Stimulated activated CD4-positive, alpha-beta T cell treated with anti-CD3 and anti-CD28 coated beads, Interleukin-2, amount 100 ng/mL, for 48 hours (primary cell): ENCODE data around the gene NLRP3.
"Not testable (repeated sequence)": the region's sequence is repeated elsewhere in the genome, so short reads cannot be mapped to it uniquely, and the experiment has no call there.

Source experiments
- DNase-seq, 2 donors: peaks; one replicate each; pipeline ENCODE4 v3.0.0-alpha.2; 2020

NLRP3 gene

DNA sequence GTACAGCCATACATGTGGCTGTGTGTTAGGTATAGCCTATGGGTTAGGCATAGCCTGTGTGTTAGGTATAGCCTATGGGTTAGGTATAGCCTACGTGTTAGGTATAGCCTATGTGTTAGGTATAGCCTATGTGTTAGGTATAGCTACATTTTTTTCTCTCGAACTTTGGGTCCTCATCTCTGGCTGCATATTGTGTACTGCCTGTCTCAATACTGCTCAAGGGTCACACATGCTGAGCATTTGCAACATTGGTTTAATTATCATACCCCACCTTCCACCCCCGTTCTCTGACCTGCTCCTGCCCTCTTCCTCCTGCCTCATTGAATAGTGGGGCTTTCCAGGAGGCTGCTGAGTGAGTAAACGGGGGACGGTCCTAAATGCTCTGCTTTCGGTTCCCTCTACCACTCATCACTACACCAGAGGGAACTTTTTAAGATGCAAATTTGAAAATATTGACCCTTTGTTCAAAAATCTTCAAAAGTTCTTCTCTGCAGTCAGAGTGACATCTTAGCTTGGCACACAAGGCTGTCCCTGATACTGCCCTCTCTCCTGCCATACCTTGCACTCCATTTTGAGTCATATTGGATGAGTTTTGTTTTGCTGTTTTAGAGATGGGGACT is 24.1 kb downstream of the NLRP3 start:
- DNase-seq = no peak

DNA sequence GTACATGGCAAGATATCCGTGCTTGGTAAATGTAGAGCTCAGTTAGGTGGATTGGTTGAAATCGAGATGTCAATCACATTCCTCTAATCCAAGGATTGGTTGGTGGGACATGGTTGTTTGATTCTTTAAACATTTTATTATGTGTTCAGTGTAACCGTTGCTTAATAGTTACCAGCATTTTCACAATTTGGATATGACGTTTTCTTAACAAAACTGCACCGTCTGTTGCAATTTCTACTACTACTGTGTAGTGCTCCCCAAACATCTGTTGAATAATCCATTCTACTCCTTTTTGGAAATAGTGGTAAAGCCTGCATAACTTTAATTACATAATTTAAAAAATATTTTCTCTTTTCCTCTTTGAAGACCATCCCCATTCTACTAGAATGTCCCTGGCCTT is 25.6 kb downstream of the NLRP3 start:
- DNase-seq = no peak

DNA sequence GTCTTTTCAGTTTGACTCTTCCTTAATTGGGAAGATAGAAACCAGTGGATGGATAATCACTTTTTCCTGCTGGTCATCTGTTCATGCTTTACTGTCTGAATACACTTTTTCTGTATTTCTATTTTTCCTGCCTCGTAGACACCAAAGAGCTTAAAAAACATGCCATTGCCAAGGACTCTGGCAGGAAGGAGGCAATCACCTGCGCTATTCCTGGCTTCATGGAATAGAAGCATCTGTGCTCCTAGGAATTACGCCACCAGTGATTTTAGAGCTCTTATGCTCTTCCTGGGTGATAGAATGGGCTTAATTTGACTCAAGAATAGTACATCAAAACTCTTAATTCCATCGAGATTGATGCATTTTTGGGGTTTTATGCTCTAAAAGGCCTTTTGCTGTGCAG is 26.2 kb downstream of the NLRP3 start:
- no peak for DNase-seq

DNA sequence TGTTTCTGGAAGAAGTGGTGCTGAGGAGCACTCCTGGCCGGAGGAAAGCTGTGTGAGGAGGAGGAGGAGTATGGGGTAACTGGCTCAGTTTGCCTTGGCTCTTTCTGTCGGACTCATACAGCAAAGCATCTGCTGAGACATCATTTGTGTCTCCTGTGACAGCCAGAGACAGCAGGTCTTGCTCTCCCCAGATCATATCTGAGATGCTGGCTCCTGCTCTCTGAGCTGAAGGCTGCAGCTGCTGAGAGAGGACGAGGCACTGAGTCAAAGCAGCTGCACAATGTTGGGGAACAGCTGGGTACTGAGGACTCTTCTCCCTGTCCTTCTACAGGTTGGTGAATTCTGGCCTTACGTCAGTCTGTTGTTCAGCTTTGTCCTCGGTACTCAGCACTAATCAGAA is 27.7 kb downstream of the NLRP3 start:
- DNase-seq = no peak

DNA sequence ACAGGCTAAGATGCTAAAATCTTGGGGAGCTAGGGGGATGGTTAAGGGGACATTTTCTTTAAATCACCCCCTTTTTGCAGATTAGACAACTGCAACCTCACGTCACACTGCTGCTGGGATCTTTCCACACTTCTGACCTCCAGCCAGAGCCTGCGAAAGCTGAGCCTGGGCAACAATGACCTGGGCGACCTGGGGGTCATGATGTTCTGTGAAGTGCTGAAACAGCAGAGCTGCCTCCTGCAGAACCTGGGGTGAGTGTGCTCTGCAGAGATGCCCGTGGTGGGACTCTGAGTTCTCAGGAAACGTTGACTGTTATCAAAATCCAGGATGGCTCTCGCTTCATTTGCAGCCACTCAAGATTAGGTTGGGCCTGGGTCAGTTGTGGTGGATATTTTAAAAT is 28.6 kb downstream of the NLRP3 start:
- no peak for DNase-seq

DNA sequence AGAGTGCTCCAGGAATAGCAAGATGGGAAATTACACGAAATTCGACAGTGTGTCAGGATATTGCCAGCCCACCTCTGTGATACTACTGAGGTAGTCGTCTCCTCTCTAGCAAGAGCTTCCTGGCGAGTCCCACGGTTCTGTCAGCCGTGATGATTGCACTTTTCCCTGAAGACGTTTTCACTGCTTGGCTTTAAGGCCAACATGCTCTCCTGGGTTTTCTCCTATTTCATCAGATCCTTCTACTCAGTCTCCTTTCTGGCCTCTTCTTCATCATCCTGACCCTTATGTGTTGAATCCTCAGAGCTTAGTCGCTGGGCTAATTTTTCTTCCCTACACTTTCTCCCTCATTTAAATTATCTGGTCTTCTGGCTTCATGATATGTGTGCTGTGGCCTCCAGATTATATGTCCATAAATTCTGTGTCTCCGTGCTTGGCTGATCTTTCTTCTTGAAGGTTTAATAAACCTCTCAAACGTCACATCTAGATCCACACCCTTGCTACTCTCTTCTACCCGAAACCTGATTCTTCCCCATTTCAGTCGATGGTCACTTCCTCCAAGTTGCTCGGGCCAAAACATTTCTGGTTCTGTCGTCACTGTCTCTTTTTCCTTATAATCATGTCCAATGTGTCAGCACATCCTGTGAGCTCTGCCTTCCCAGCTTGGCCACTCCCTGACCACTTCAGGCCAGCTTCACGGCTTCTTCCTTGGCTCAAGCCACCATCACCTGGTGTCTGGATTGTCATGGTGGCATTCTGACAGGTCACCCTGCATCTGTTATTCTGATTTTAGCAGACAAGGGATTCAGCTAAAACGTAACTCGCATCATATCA is 29.8 kb downstream of the NLRP3 start:
- DNase-seq = no peak

DNA sequence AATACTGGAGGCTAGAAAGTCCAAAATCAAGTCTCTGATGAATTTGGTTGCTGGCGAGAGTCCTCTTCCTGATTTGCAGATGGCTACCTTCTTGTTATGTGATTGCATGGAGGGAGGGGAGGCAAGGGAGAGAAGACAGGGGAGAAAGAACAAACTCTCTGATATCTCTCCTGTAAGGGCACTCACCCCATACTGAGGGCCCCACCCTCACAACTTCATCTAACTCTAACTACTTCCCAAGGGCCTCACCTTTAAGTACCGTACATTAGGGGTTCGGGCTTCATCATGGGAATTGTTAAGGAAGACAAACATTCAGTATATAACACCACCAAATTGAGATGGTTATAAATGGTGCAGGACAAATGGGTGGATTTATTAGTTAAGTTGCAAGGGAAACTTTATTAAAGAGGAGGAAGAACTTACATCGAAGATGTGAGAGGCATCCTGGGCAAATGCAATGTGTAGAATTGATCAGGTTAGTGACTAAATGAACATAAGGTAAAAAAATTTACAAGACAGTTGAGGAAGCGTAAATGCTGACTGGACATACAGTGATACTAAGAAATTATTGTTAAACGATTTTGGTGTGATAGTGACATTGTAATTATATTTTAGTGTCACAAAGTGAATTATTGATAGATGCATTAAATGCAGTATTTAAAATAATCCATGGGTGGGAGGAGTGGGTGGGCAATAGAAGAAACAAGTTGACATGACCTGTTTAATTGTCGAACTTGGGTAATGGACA is 31.4 kb downstream of the NLRP3 start:
- no peak for DNase-seq

DNA sequence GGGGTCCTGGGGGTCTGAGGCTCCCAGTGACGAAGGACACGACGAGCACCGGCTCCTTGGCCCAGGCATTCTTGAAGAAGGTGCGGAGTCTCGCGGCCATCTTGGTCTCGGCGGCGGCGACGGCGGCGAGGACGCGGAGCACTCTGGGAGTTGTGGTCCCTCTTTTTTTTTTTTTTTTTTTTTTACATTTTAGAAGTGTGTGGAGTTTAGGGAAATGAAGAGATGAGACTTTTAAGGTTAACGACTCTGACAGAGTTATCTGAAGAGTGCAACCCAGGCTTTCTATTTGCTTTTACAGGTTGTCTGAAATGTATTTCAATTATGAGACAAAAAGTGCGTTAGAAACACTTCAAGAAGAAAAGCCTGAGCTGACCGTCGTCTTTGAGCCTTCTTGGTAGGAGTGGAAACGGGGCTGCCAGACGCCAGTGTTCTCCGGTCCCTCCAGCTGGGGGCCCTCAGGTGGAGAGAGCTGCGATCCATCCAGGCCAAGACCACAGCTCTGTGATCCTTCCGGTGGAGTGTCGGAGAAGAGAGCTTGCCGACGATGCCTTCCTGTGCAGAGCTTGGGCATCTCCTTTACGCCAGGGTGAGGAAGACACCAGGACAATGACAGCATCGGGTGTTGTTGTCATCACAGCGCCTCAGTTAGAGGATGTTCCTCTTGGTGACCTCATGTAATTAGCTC is 32.3 kb downstream of the NLRP3 start:
- DNase-seq = peak in 1 of 2 donors; percentile 20

DNA sequence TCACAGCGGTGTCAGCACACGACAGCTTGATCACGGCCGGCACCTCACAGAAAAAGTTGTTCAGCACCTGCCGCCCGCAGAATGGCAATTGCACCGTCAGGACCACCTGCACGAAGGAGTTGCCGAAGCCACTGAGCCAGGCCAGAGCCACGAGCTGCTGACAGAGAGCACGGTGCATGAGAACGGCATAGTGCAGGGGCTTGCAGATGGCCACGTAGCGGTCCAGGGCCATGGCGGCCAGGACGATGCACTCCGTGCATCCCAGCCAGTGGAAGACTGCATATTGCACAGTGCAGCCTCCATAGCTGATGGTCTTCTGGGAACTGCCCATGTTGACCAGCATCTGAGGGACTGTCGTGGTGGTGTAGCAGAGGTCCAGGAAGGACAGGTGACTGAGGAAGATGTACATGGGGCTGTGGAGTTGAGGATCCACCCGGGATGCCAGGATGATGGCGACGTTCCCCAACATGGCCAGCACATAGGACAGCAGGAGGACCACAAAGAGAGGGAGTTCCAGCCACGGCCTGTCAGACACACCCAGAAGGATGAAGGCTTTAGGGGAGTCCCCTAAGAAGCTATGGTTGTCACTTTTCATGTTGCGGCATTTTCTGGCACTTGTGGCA is 35.5 kb downstream of the NLRP3 start:
- DNase-seq = no peak

DNA sequence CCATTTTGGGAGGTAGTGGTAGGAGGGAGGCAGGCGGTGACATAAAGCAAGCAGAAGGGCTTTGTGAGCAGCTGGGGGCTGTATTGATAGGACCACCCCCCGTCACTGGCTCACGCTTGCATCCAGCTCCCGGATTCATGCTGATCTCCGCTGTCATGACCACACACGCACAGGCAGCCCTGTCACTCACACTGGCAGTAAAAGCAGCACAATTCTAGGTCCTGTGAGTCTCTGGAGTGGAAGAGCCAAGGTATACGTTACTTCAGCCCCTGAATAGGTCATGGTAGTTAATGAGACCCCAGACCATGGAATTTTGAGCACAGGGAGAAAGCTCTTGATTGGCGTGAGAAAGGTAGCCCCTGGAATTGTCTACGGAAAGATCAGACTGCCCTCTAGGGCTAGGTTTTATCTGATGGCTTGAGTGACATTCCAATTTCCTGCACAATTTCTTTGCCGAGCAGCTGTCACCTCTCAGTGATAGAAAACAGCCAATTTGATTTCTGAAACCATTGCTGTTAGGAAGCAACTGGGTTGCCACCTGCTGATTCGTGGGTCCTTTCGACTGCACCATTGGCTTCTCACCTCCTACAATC is 36.6 kb downstream of the NLRP3 start:
- no peak for DNase-seq

DNA sequence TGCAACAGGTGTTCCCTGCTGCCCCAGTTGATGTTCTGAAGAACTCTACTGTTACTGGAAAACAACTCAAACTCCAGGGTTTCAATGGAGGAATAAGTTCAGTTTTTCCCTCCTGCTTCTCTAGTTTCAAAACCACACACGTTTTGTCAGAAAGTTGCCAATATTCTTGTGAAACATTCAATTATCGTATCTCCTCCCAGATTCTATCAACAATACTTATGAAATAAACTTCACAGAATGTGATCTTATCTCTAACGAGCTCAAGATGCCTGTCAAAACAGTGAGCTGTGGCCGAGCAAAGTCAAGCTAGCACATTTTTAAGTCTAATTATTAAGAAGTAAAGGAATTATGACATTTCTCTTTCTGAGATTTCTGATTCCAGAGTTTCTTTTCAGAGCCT is 37.3 kb downstream of the NLRP3 start:
- no peak for DNase-seq

DNA sequence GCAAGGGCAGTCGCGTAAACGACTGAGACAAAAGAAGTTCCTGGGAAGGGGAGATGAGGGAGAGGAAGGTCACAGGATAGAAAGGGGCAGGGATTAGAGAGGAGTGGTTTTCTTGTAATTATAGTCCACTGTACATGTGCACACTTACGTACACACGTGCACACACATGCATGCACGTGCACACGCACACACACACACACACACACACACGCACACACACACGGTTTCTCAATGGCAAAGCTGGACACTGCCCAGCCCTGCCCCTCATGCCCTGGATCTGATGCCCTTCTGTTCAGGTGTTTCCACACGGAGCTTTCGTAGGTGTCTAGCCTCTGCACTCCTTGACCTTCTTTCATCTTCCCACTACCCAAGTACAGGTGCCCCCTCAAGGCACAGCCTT is 38.0 kb downstream of the NLRP3 start:
- DNase-seq = no peak

DNA sequence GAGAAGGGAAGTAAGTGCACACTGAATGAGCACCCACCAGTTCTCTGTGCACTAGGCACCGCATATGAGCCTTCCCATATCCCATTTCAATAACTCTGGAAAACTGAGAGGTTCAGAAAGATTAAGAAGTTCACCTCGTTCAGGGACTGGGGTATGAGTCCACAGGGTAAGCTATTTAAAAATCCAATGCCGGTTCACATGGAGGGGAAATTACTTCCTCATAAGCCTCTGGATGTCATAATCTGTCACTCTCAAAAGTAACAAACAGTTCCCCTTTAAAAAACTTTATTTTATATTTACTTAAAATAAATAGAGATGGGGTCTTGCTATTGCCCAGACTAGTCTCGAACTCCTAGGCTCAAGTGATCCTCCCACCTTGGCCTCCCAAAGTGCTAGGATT is 40.0 kb downstream of the NLRP3 start:
- no peak for DNase-seq

DNA sequence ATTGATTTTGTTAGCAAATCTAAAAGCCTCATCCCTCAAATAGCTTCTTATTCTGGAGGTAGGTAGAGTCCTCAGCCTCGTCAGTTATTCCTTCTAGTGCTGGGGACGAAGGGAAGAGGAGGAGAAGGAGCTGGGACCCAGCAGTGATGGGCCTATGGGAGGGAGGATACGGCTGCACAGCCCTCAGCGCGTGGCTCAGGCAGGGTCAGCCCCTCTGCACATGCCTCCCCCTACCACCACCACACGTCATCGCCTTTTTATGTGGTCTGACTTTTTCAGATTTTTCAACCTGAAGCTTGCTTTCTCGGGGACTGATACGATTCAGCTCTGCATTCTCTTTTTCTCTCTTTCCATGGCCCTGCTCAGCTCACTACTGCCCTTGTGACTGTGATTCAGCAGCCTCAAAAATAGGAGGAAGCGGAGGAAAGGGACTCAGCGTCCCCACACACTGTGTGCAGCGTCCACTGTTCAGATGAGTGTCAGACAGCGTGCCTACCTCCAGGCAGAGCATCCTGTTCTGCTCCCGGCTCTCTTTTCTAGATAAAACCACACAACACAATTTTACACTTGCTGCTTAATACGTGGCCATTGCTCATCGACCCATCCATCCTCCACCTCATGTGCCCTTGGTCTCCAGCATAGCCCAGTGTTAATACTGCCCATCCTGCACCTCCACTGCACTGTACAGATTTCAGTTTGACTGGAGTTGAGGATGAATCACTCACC is 41.1 kb downstream of the NLRP3 start:
- no peak for DNase-seq

DNA sequence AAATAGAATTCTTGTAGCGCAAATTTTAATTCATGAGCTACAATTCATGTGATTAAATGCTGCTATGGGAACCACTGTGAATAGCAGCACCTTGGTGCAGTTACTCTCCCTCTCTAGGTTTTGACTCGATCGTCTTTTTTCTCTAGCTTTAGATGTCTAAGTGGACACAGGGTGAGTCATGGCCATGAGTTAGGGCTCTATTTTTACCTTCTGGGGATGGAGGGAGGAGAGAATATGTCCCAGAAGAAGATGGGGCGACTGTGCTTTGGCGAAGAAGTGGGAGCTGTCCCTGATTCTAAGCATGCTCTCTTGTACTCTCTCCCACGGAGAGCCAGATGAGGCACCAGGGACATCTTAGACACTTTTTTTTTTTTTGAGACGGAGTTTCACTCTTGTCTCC is 43.5 kb downstream of the NLRP3 start:
- DNase-seq = no peak

DNA sequence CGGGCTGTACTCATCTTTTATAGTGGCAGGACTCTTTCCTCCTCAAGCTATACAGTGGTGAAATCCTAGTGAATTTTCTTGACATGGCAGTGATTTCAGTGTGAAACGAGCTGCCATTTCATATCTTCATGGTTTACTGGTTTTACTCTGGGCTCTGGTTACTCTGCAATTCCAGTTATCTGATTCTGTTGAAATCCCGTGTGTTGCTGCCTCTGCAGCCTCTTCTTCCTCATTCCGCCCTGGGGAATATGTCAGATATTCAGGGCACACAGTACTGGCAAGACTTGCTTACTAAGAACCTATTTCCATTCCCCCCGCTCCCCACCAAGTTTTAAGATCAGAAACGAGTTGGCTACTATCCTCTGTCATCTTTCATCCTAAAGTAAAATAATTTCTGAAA is 49.8 kb downstream of the NLRP3 start:
- DNase-seq = no peak

DNA sequence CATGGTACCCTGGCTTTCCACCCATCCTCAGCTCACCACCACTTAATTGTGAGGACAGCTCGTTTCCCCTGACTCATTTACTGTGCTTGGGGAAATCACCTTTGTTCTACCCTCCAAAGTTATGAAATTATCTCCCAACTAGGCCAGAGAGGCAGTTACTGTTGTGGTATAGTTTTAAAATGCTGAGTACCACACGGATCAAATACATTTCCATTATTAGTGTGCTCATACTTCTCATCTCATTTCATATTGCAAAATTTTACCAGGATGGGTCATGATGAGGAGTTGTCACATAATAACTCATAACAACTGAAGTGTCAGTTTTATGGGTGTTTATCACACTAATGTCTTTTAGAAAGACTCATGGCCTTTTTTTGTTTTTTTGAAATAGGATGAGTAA is 51.2 kb downstream of the NLRP3 start:
- no peak for DNase-seq

DNA sequence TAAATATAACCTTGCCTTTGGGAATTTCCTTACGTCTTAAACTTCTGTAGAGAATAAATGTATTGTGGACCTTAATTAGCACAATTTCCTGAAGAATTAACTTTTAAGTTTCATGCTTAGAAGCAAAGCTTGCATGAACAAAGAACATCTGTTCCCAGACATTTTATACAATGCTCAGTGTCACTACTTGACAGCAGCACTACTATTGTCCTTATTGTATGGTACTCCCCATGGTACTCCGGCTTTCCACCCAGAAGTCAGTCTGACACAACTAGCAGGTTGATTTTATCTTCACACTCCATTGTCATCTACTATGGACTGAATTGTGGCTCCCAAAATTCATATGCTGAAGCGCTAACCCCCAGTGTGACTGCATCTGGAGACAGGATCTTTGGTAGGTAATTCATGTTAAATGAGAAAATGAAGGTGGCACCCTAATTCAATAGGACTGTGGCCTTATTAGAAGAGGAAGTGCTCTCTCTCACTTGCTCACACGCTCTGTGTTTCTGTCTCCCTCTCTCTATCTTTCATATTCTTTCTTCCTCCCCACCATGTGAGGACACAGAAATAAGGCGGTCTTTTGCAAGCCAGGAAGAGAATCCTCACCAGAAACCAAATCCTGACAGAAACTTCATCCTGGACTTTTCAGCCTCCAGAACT is 52.6 kb downstream of the NLRP3 start:
- DNase-seq = no peak

DNA sequence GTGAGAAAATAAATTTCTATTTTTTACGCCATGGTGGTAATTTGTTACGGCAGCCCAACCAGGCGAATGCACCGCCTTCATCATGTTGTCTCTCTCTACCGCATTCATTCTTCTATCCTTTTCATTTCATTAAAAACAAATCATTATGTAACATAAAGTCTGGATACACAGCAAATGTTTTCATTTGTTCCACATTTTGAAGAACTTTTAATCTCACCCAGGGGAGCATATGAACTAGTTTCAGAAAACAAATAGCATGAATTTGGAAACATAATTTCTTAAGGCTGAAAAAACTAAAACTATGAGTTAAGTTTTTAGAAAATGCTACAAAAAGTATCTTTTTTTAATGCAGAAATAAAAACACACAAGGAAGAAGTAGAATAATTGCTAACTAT is 53.2 kb downstream of the NLRP3 start:
- no peak for DNase-seq

DNA sequence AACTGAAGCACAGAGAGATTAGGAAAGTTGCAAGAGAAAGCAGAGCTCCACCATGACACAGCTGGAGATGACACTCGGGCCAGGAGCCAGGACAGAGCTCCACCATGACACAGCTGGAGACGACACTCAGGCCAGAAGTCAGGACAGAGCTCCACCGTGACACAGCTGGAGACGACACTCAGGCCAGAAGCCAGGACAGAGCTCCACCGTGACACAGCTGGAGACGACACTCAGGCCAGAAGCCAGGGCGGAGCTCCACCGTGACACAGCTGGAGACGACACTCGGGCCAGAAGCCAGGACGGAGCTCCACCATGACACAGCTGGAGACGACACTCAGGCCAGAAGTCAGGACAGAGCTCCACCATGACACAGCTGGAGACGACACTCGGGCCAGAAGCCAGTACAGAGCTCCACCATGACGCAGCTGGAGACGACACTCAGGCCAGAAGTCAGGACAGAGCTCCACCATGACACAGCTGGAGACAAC is 55.0 kb downstream of the NLRP3 start:
- DNase-seq = not testable (repeated sequence)

DNA sequence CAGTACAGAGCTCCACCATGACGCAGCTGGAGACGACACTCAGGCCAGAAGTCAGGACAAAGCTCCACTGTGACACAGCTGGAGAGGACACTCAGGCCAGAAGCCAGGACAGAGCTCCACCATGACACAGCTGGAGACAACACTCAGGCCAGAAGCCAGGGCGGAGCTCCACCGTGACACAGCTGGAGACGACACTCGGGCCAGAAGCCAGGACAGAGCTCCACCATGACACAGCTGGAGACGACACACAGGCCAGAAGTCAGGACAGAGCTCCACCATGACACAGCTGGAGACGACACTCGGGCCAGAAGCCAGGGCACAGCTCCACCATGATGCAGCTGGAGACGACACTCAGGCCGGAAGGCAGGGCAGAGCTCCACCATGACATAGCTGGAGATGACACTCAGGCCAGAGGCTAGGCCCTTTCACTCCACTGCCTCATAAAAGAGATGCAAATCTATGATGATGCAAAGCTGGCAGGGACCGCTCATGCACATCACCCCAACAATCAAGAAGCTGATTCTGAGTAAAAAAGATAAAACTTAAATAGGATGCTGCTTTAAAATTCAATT is 55.6 kb downstream of the NLRP3 start:
- no peak for DNase-seq
